ENCODE results near the gene TTLL8.

GRCh38 chr22:50000587-50001387 lies 57.3 kb downstream of the TTLL8 start:
- TF ChIP-seq POLR2A (IDR thresholded peaks at IDR 0.05): no peak
- no peak for TF ChIP-seq CTCF (IDR thresholded peaks at IDR 0.05)
- no peak for TF ChIP-seq POLR2AphosphoS5 (IDR thresholded peaks at IDR 0.05)
- TF ChIP-seq EP300 (IDR thresholded peaks at IDR 0.05; ENCODE audit: low read depth): no peak
